ENCODE results near the gene ACVRL1.

- no peak for TF ChIP-seq CTCF (IDR thresholded peaks at IDR 0.05)
- TF ChIP-seq POLR2AphosphoS5 (IDR thresholded peaks at IDR 0.05; ENCODE audit: low read depth, low read length) = no peak
- TF ChIP-seq TCF7L2 (IDR thresholded peaks at IDR 0.05; ENCODE audit: low read depth, low read length) = no peak
Observed at GRCh38 chr12:51941604-51942003, 34.3 kb downstream of the ACVRL1 start.

Measured in Panc1 (cell line).